HFFc6 (cell line): ENCODE measurements around the gene TMEM63B. TPM values are rescaled to one million over a fixed set of nuclear protein-coding genes. Genes with fewer than 3 reads are reported as not detected.

Experiments
- DNase-seq: peaks from one replicate; pipeline ENCODE4 v3.0.0-alpha.2; 2018
- H3K27ac Mint-ChIP-seq: 2 replicates; pipeline ENCODE4 v1.8.0; 2020; ENCODE audit warnings: mild to moderate bottlenecking, mixed read lengths
- H3K27me3 Mint-ChIP-seq: 2 replicates; pipeline ENCODE4 v1.8.0; 2021; ENCODE audit warnings: mild to moderate bottlenecking, moderate library complexity, mixed read lengths; ENCODE audit not compliant: insufficient read depth
- H3K36me3 Mint-ChIP-seq: 2 replicates; pipeline ENCODE4 v1.8.0; 2021; ENCODE audit warnings: low read depth, mixed read lengths
- H3K4me1 Mint-ChIP-seq: 2 replicates; pipeline ENCODE4 v1.8.0; 2020; ENCODE audit warnings: low read depth, mixed read lengths
- H3K4me3 Mint-ChIP-seq: 2 replicates; pipeline ENCODE4 v1.8.0; 2020; ENCODE audit warnings: mild to moderate bottlenecking, moderate library complexity, mixed read lengths
- H3K9me3 Mint-ChIP-seq: 2 replicates; pipeline ENCODE4 v1.8.0; 2020; ENCODE audit warnings: mild to moderate bottlenecking, mixed read lengths
- total RNA-seq, 6 experiments: library from RNA; stranded (reverse); fragmentation: NEBNext Ultra II Directional; extraction: Animal tissue kit (Norgen Biotek cat#: 25700); gene quantifications; 2 replicates in 1 of 6; 3 replicates in 5 of 6; pipeline ENCODE4 v1.2.3, GENCODE V29; 2021
- TF ChIP-seq, protein P1 (sequence below): fragments of 200-600 bp; sonication (generic); IDR thresholded peaks from 2 replicates; pipeline ENCODE4 v1.5.0; 2021; ENCODE audit warnings: antibody characterized with exemption, mild to moderate bottlenecking

The TMEM63B gene
- total RNA-seq, 6 experiments from 2014 or later, result 38.3 to 55.1 (median 44.7) TPM

DNA sequence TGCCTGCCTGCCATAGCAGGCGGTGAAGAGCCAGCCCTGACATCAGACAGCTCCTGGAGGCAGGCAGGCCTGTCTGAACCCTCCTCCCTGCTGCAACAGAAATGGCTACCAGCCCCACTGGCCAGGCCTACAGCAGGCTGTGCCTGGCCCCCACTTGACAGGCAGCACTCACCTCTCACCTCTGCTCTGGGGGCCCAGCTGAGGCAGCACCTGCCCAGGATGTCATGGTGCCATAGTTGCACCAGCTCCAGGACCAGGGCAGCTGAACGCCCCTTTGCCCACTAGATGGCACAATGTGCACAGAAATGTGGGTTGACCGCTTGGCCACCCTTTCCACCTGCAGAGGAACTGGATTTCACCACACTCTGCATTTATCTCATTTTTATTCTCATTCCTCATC, 30.7 kb upstream of the TMEM63B start:
- Mint-ChIP-seq H3K36me3 (no peaks in the 10 kb centered on the region), H3K27me3 (no peaks in the 10 kb centered on the region; the same call in 1 of the 2 replicates), H3K9me3 (no peaks in the 10 kb centered on the region), H3K27ac (no peak overlapping the region), H3K4me1 (peaks cover 10% of the 10 kb centered on the region; the same call in 1 of the 2 replicates), H3K4me3 (no peak overlapping the region)
- peak; percentile 65 for DNase-seq
- TF ChIP-seq, protein P1, sequence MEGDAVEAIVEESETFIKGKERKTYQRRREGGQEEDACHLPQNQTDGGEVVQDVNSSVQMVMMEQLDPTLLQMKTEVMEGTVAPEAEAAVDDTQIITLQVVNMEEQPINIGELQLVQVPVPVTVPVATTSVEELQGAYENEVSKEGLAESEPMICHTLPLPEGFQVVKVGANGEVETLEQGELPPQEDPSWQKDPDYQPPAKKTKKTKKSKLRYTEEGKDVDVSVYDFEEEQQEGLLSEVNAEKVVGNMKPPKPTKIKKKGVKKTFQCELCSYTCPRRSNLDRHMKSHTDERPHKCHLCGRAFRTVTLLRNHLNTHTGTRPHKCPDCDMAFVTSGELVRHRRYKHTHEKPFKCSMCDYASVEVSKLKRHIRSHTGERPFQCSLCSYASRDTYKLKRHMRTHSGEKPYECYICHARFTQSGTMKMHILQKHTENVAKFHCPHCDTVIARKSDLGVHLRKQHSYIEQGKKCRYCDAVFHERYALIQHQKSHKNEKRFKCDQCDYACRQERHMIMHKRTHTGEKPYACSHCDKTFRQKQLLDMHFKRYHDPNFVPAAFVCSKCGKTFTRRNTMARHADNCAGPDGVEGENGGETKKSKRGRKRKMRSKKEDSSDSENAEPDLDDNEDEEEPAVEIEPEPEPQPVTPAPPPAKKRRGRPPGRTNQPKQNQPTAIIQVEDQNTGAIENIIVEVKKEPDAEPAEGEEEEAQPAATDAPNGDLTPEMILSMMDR, result peak; percentile 88

DNA sequence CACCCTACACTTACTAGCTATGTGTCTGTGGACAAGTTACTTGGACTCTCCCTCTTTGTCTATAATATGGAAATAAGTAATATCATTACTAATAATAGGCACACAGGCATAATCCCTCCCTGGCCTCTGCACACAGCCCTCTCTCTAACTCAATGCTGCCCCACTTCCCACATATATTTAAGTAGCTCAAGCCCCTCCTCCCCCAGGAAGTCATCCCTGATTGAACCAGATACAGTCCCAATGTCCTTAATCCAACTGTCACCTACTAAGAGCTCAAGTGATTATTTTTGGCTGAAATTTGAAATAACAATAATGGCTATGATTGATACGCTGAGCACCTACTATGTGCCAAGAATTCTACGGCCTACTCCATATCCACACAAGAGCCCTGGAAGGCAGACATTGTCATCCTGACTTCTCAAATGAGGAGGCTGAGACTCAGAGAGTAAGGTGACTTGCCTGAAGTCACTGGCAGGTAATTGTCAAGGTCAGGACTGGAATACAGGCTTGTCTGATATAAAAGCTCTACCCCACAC, 29.5 kb upstream of the TMEM63B start:
- Mint-ChIP-seq H3K9me3 (no peaks in the 10 kb centered on the region), H3K27me3 (no peaks in the 10 kb centered on the region; the same call in 1 of the 2 replicates), H3K27ac (no peak overlapping the region), H3K4me1 (peaks cover 1% of the 10 kb centered on the region; the same call in 1 of the 2 replicates), H3K36me3 (no peaks in the 10 kb centered on the region), H3K4me3 (no peak overlapping the region)
- TF ChIP-seq, protein P1, result no peak
- DNase-seq, result no peak

DNA sequence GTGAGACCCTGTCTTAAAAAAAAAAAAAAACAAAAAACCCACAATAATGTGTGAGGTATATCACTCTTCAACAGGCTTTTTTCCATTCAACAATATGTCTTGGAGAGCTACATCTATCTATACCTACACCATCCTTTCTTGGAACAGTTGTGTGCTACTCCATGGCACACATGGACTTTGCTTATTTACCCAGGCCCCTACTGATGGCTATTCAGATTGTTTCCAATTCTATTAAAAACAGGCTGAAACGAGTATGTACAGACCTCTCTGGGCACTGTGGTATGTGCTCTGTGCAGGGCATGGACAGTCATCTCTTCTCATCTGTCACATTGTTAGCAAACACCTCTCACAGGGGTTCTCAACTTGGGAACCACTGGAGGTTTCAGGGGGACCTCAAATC, 28.2 kb upstream of the TMEM63B start:
- Mint-ChIP-seq H3K4me3 (no peak overlapping the region), H3K27ac (no peak overlapping the region), H3K4me1 (no peaks in the 10 kb centered on the region), H3K36me3 (no peaks in the 10 kb centered on the region), H3K9me3 (no peaks in the 10 kb centered on the region), H3K27me3 (no peaks in the 10 kb centered on the region; the same call in 1 of the 2 replicates)
- TF ChIP-seq, protein P1, result no peak
- DNase-seq, result no peak

DNA sequence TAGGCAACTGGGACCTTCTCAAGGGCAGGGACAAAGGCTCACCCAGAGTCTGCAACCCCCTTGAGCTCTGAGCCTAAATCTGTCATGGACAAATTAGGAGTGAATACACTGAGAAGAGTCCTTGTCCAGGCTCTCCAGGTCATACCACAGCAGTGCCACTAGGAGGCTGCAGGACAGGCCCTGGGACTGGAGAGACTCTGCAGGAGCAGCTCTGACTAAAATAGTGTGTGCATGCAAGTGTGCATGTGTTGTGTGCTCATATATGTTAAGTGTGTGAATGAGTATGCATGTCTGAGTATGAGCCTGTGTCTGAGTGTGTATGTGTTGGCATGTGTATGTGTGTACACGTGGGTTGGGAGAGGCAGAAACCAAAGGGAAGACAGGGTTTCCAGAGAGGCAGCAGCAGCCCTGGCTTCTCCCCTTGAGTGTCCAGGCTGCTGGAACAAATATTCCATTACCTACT, 27.2 kb upstream of the TMEM63B start:
- DNase-seq, result peak; percentile 57
- TF ChIP-seq, protein P1, result peak; percentile 80

DNA sequence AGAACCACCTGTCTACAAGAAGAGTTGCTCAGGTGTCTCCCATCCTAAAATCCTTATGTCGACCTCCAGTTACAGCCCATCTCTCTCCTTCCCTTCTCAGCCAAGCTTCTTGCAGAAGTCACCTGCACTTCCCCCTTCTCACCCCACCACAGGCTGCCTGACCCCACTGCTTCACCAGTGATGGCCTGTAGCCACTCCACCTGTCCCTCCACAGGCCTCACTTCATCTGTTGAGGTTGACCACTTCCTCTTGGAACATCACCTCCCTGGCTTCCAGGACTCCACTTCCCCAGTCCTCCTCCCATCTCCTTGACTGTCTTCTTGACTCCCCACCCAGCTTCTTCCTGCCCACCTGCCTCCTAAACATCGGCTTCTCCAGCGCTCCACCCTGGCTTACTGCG, 25.5 kb upstream of the TMEM63B start:
- Mint-ChIP-seq H3K27ac (no peak overlapping the region), H3K4me3 (no peak overlapping the region), H3K27me3 (no peaks in the 10 kb centered on the region; the same call in none of the 2 replicates), H3K9me3 (no peaks in the 10 kb centered on the region), H3K36me3 (peaks cover 18% of the 10 kb centered on the region), H3K4me1 (peaks cover 20% of the 10 kb centered on the region)
- TF ChIP-seq, protein P1, result no peak
- DNase-seq, result no peak

More for the DNA sequence above, 27.2 kb upstream of the TMEM63B start:
- H3K36me3 Mint-ChIP-seq, result peaks cover 6% of the 10 kb centered on the region; the same call in 1 of the 2 replicates
- H3K9me3 Mint-ChIP-seq, result no peaks in the 10 kb centered on the region
- H3K27me3 Mint-ChIP-seq, result no peaks in the 10 kb centered on the region; the same call in 1 of the 2 replicates
- peaks cover 6% of the 10 kb centered on the region for H3K4me1 Mint-ChIP-seq
- no peak overlapping the region for H3K27ac Mint-ChIP-seq
- no peak overlapping the region for H3K4me3 Mint-ChIP-seq
